ENCODE data around the gene TMEM19. TPM values are rescaled to one million over a fixed set of nuclear protein-coding genes. Genes with fewer than 3 reads are reported as not detected.

TMEM19 gene
- total and polyA plus RNA-seq, 2 of the 8 experiments (the other 6 are each of a cell fraction or from before 2014, with no cell fraction given), result 12.6 to 19.1 TPM

DNA sequence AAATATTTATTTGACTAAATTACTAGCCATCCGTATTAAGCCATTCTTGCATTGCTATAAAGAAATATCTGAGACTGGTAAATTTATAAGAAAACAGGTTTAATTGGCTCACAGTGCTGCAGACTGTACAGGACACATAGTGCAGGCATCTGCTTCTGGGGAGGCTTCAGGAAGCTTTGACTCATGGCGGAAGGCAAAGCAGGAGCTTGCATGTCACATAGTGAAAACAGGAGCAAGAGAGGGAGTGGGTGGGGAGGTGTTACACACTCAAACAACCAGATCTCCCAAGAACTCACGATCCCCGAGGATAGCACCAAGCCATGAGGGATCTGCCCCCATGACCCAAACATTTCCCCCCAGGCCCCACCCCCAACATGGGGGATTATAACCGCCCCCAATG, 42.1 kb downstream of the TMEM19 start:
- Histone ChIP-seq H3K4me2 (ENCODE audit: insufficient read depth in 1 of 2, low read depth in 2 of 2, low read length in 2 of 2) (no peak overlapping the region), H2BK12ac (ENCODE audit: low read depth, low read length) (no peak overlapping the region), H3K9ac (replicated peaks in 1 of 4; ENCODE audit: extremely low read depth in 1 of 4, low read depth in 3 of 4, low read length in 3 of 4) (no peak overlapping the region), H2BK5ac (ENCODE audit: low read depth, low read length) (no peak overlapping the region), H4K5ac (ENCODE audit: insufficient read length, low read depth, low read length) (no peak overlapping the region), H2BK20ac (ENCODE audit: low read length) (no peak overlapping the region), H4K8ac (ENCODE audit: extremely low read depth, insufficient read depth, low read length) (no peak overlapping the region), H2BK15ac (ENCODE audit: low read length) (no peak overlapping the region), H2BK120ac (replicated peaks; ENCODE audit: low read depth, low read length) (no peak overlapping the region), H3K23me2 (ENCODE audit: low read depth, low read length) (no peaks in the 10 kb centered on the region), H3K14ac (ENCODE audit: insufficient read length) (no peak overlapping the region), H2AFZ (ENCODE audit: low read length) (0 out of 2 replicates have a peak overlapping the region, but pooled peaks have one; percentile 3), H2AK5ac (ENCODE audit: low read depth, low read length) (no peak overlapping the region), H3K9me3 (ENCODE audit: insufficient read depth in 2 of 2, low read depth in 1 of 2, low read length in 1 of 2) (no peaks in the 10 kb centered on the region), H3K56ac (replicated peaks; ENCODE audit: insufficient read length, low read depth, low read length) (no peak overlapping the region), H4K20me1 (replicated peaks in 1 of 2; ENCODE audit: control insufficient read depth in 1 of 2, insufficient read depth in 2 of 2, low read length in 2 of 2) (no peaks in the 10 kb centered on the region), H3K27me3 (replicated peaks in 1 of 4; ENCODE audit: control insufficient read depth in 3 of 4, extremely low read depth in 1 of 4, insufficient read depth in 3 of 4, low read length in 3 of 4) (no peaks in the 10 kb centered on the region), H3K4me1 (replicated peaks in 1 of 4; ENCODE audit: control insufficient read depth in 3 of 4, insufficient read depth in 4 of 4, low read length in 3 of 4) (no peaks in the 10 kb centered on the region; a peak in 1 of 7 replicates), H3K79me1 (ENCODE audit: low read depth, low read length) (no peaks in the 10 kb centered on the region), H4K91ac (replicated peaks; ENCODE audit: insufficient read length, low read length) (no peak overlapping the region), H3K4ac (replicated peaks; ENCODE audit: insufficient read length, low read depth, low read length) (no peak overlapping the region), H3K36me3 (ENCODE audit: control insufficient read depth in 2 of 4, insufficient read depth in 4 of 4, low read length in 3 of 4) (no peaks in the 10 kb centered on the region), H3K79me2 (ENCODE audit: control insufficient read depth in 1 of 2, insufficient read depth in 2 of 2, low read length in 2 of 2) (no peaks in the 10 kb centered on the region), H3K4me3 (ENCODE audit: extremely low read depth in 1 of 4, insufficient read depth in 2 of 4, low read depth in 3 of 4, low read length in 4 of 4) (no peak overlapping the region), H3K27ac (ENCODE audit: low read depth, low read length) (no peak overlapping the region), H3K18ac (ENCODE audit: extremely low read depth, low read length) (no peak overlapping the region; the same call in 1 of the 2 replicates), H3K23ac (ENCODE audit: insufficient read length) (no peak overlapping the region)
- ChIA-PET CTCF (ENCODE audit: partially characterized antibody) (interaction anchor here (5.0 kb wide), 1 partner anchor 20 kb away, joined by 24 read pairs; no protein-coding TSS in a partner anchor), POLR2A (ENCODE audit: partially characterized antibody) (no interaction called here)
- DNase-seq (ENCODE audit: low read depth in 1 of 2, low spot score in 2 of 2) (no peak), FAIRE-seq (no peak)
- WGBS, 2 experiments (ENCODE audit: extremely low coverage in 1 of 2, insufficient coverage in 1 of 2, insufficient read length in 1 of 2, insufficient replicate concordance in 2 of 2, low coverage in 1 of 2, low lambda C conversion rate in 2 of 2, missing lambda C conversion rate in 1 of 2), result 96% methylated on average over 5 of the region's 5 CpGs; no CpG with 5 or more reads in 1 of the 2 experiments
- TF ChIP-seq CHD2 (IDR thresholded peaks at IDR 0.05; ENCODE audit: low read length) (no peak), BACH1 (IDR thresholded peaks at IDR 0.05; ENCODE audit: low read length) (no peak), BCL11A (IDR thresholded peaks at IDR 0.05; ENCODE audit: low read depth in 2 of 2, low read length in 2 of 2) (no peak), KDM1A (IDR thresholded peaks at IDR 0.05; ENCODE audit: borderline replicate concordance, low read length) (no peak), TCF12 (IDR thresholded peaks at IDR 0.05; ENCODE audit: low read depth, low read length) (no peak), EZH2 (IDR thresholded peaks at IDR 0.05; ENCODE audit: low read depth, low read length, severe bottlenecking) (no peak), CBX8 (IDR thresholded peaks at IDR 0.05; ENCODE audit: borderline replicate concordance, low read depth, low read length) (no peak)
- TF ChIP-seq, protein P1, sequence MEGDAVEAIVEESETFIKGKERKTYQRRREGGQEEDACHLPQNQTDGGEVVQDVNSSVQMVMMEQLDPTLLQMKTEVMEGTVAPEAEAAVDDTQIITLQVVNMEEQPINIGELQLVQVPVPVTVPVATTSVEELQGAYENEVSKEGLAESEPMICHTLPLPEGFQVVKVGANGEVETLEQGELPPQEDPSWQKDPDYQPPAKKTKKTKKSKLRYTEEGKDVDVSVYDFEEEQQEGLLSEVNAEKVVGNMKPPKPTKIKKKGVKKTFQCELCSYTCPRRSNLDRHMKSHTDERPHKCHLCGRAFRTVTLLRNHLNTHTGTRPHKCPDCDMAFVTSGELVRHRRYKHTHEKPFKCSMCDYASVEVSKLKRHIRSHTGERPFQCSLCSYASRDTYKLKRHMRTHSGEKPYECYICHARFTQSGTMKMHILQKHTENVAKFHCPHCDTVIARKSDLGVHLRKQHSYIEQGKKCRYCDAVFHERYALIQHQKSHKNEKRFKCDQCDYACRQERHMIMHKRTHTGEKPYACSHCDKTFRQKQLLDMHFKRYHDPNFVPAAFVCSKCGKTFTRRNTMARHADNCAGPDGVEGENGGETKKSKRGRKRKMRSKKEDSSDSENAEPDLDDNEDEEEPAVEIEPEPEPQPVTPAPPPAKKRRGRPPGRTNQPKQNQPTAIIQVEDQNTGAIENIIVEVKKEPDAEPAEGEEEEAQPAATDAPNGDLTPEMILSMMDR (IDR thresholded peaks at IDR 0.05; ENCODE audit: control extremely low read depth in 1 of 3, insufficient read depth in 1 of 3, low read depth in 1 of 3, low read length in 3 of 3), result no peak

Data from H1 (cell line).